Measurements from ENCODE around the gene MOB4. TPM values are rescaled to one million over a fixed set of nuclear protein-coding genes. Genes with fewer than 3 reads are reported as not detected.
"Not testable (repeated sequence)": the region's sequence is repeated elsewhere in the genome, so short reads cannot be mapped to it uniquely, and the experiment has no call there.

Gene MOB4
- total RNA-seq, 1 donor from 2014 or later, result 25.1 TPM

DNA sequence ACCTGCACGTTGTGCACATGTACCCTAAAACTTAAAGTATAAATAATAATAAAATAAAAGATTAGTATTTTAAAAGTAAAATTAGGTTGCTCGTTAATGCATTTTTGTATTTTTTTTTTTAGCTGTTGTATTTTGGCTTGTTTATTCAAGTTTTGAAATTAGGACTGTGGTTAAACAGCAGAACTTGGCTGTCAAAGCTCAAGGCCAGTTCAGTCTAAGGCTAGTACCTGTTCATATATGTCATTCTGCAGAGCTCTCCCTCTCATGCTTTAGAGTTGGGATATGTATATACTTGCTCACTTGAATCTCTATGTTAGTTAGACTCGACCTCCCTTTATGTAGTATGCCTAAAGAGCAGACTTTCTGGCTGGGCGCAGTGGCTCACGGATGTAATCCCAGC is 32.7 kb downstream of the MOB4 start:
- Histone ChIP-seq H3K36me3 (ENCODE audit: control insufficient read depth in 3 of 3, insufficient read depth in 3 of 3, low read length in 3 of 3) (peaks cover 13 to 28% (median 15%) of the 10 kb centered on the region in 3 donors), H3K9me3 (ENCODE audit: control insufficient read depth in 3 of 3, low read length in 3 of 3) (no peaks in the 10 kb centered on the region), H3K4me3 (ENCODE audit: low read length in 3 of 3) (no peak overlapping the region), H3K4me1 (ENCODE audit: control insufficient read depth in 3 of 3, insufficient read depth in 3 of 3, low read length in 3 of 3) (no peaks in the 10 kb centered on the region), H3K27me3 (ENCODE audit: control insufficient read depth in 3 of 3, insufficient read depth in 3 of 3, low read length in 3 of 3) (no peaks in the 10 kb centered on the region), H3K9ac (ENCODE audit: low read depth in 1 of 3, low read length in 3 of 3) (no peak overlapping the region), H3K27ac (ENCODE audit: low read depth, low read length) (no peak overlapping the region)

DNA sequence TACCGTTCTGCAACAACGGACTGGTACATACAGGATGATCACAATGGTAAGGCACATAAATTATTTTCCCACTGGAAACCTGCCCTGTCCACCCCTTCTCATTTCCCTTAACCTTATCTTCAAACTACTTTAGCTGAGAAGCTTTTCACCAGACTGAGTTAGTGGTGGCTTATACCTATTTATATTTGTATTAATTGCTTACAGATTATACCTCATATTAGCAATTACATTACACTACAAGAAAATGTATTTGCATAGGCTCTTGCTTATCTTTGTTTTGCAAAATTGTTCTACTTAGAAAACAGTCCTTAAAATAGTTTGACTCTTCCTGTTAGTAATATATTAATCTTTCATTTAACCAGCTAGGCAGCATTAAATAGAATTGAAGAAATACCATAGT is 35.4 kb downstream of the MOB4 start:
- H3K9ac ChIP-seq (ENCODE audit: low read depth in 1 of 3, low read length in 3 of 3); H3K27ac ChIP-seq (ENCODE audit: low read depth, low read length); H3K4me3 ChIP-seq (ENCODE audit: low read length in 3 of 3); H3K4me1 ChIP-seq (ENCODE audit: control insufficient read depth in 3 of 3, insufficient read depth in 3 of 3, low read length in 3 of 3); H3K27me3 ChIP-seq (ENCODE audit: control insufficient read depth in 3 of 3, insufficient read depth in 3 of 3, low read length in 3 of 3); H3K9me3 ChIP-seq (ENCODE audit: control insufficient read depth in 3 of 3, low read length in 3 of 3): not testable (repeated sequence)
- H3K36me3 ChIP-seq (ENCODE audit: control insufficient read depth in 3 of 3, insufficient read depth in 3 of 3, low read length in 3 of 3), result peaks cover 11 to 24% (median 14%) of the 10 kb centered on the region in 3 donors

DNA sequence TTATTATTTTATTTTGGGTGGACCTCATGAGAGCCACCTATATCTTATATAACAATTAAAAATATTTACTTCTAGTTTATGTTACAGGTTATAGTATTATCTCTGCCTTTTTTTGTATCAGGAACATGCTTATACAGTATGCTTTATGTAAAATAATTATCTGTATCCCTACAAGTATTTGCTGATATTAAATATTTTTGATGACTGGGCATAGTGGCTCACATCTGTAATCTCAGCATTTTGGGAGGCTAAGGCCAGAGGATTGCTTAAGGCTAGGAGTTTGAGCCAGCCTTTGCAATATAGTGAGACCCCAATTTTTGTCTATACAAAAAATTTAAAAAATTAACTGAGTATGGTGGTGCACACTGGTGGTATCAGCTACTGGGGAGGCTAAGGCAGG is 39.6 kb downstream of the MOB4 start:
- Histone ChIP-seq H3K9ac (ENCODE audit: low read depth in 1 of 3, low read length in 3 of 3) (no peak overlapping the region), H3K27me3 (ENCODE audit: control insufficient read depth in 3 of 3, insufficient read depth in 3 of 3, low read length in 3 of 3) (no peaks in the 10 kb centered on the region), H3K36me3 (ENCODE audit: control insufficient read depth in 3 of 3, insufficient read depth in 3 of 3, low read length in 3 of 3) (peaks cover 7 to 13% (median 11%) of the 10 kb centered on the region in 3 donors), H3K27ac (ENCODE audit: low read depth, low read length) (no peak overlapping the region), H3K9me3 (ENCODE audit: control insufficient read depth in 3 of 3, low read length in 3 of 3) (no peaks in the 10 kb centered on the region), H3K4me1 (ENCODE audit: control insufficient read depth in 3 of 3, insufficient read depth in 3 of 3, low read length in 3 of 3) (peaks cover 0 to 5% (median 0%) of the 10 kb centered on the region in 3 donors), H3K4me3 (ENCODE audit: low read length in 3 of 3) (no peak overlapping the region)

DNA sequence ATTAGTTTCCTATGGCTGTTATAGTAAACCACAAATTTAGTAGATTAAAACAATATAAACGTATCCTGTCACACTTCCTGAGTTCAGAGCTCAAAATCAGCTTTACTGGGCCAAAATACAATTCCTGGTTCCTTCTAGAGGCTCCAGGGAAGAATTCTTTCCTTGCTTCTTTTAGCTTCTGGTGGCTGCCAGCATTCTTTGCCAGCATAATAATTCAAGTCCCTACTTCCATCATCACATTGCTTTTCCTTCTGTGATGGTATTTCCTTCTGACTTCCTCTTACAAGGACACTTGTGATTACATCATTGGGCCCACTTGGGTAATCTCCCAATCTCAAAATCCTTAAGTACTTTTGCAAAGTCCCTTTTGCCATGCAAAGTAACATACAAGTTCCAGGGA is 40.6 kb downstream of the MOB4 start:
- Histone ChIP-seq H3K36me3 (ENCODE audit: control insufficient read depth in 3 of 3, insufficient read depth in 3 of 3, low read length in 3 of 3) (peaks cover 7 to 14% (median 11%) of the 10 kb centered on the region in 3 donors), H3K27ac (ENCODE audit: low read depth, low read length) (no peak overlapping the region), H3K4me3 (ENCODE audit: low read length in 3 of 3) (no peak overlapping the region), H3K4me1 (ENCODE audit: control insufficient read depth in 3 of 3, insufficient read depth in 3 of 3, low read length in 3 of 3) (peaks cover 0 to 5% (median 0%) of the 10 kb centered on the region in 3 donors), H3K9me3 (ENCODE audit: control insufficient read depth in 3 of 3, low read length in 3 of 3) (no peaks in the 10 kb centered on the region), H3K27me3 (ENCODE audit: control insufficient read depth in 3 of 3, insufficient read depth in 3 of 3, low read length in 3 of 3) (no peaks in the 10 kb centered on the region), H3K9ac (ENCODE audit: low read depth in 1 of 3, low read length in 3 of 3) (no peak overlapping the region)

DNA sequence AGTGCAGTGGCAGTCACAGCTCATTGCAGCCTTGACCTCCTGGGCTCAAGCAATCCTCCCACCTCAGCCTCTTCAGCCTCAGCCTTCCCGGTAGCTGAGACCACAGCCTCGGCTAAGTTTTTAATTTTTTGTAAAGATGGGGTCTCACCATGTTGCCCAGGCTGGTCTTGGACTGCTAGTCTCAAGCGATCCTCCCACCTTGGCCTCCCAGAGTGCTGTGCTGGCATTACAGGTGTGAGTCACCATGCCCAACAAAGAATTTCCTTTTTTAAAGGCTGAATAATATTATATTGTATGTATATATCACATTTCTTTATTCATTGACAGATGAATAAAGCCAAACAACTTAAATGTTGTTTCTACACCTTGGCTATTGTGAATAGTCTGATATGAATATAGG is 42.5 kb downstream of the MOB4 start:
- H3K27ac ChIP-seq (ENCODE audit: low read depth, low read length), result no peak overlapping the region
- no peaks in the 10 kb centered on the region for H3K9me3 ChIP-seq (ENCODE audit: control insufficient read depth in 3 of 3, low read length in 3 of 3)
- H3K36me3 ChIP-seq (ENCODE audit: control insufficient read depth in 3 of 3, insufficient read depth in 3 of 3, low read length in 3 of 3), result peaks cover 7 to 11% (median 7%) of the 10 kb centered on the region in 3 donors
- no peaks in the 10 kb centered on the region for H3K27me3 ChIP-seq (ENCODE audit: control insufficient read depth in 3 of 3, insufficient read depth in 3 of 3, low read length in 3 of 3)
- H3K9ac ChIP-seq (ENCODE audit: low read depth in 1 of 3, low read length in 3 of 3), result no peak overlapping the region
- peaks cover 0 to 5% (median 0%) of the 10 kb centered on the region in 3 donors for H3K4me1 ChIP-seq (ENCODE audit: control insufficient read depth in 3 of 3, insufficient read depth in 3 of 3, low read length in 3 of 3)
- no peak overlapping the region for H3K4me3 ChIP-seq (ENCODE audit: low read length in 3 of 3)

DNA sequence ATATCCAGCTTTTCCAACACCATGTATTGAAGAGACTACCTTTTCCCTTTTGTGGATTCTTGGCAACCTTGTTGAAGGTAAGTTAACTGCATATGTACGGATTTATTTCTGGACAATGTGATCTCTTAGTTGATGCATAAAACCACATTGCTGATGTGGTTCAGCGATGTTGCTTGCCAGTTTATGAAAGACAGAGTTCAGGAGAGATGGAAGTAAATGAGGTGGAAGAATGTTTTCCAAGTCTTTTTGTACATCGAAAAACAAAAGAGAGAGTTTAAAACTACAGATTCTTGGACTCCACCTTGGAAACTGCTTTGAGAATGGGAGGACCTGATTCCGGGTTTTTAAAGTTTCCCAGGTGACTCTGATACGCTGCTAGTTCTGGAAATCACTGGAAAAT is 43.8 kb downstream of the MOB4 start:
- Histone ChIP-seq H3K4me1 (ENCODE audit: control insufficient read depth in 3 of 3, insufficient read depth in 3 of 3, low read length in 3 of 3) (peaks cover 0 to 5% (median 0%) of the 10 kb centered on the region in 3 donors), H3K27me3 (ENCODE audit: control insufficient read depth in 3 of 3, insufficient read depth in 3 of 3, low read length in 3 of 3) (no peaks in the 10 kb centered on the region), H3K36me3 (ENCODE audit: control insufficient read depth in 3 of 3, insufficient read depth in 3 of 3, low read length in 3 of 3) (peaks cover 0 to 5% (median 4%) of the 10 kb centered on the region in 3 donors), H3K9ac (ENCODE audit: low read depth in 1 of 3, low read length in 3 of 3) (no peak overlapping the region), H3K9me3 (ENCODE audit: control insufficient read depth in 3 of 3, low read length in 3 of 3) (no peaks in the 10 kb centered on the region), H3K4me3 (ENCODE audit: low read length in 3 of 3) (no peak overlapping the region), H3K27ac (ENCODE audit: low read depth, low read length) (no peak overlapping the region)

DNA sequence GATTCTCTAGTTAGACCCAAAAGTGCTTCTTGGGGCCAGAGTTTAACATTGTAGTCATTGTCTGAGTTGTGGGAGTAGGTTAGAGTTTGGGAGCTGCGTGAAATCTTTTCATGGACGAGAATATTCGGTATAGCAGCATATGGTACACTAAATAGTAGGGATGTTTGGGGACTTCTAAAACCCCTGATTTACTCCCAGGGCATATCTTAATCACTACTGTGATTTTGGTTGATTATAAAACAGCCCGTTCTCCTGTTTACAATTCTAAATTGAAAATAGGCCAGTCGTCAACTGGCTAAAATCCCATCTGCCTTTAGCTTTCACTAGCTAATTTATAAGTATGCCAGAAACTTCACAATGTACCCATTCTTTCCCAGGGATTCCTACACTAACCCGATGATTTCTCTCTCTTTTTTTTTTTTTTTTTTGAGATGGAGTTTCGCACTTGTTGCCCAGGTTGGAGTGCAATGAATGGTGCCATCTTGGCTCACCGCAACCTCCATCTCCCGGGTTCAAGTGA is 44.3 kb downstream of the MOB4 start:
- Histone ChIP-seq H3K36me3 (ENCODE audit: control insufficient read depth in 3 of 3, insufficient read depth in 3 of 3, low read length in 3 of 3) (peaks cover 0 to 5% (median 4%) of the 10 kb centered on the region in 3 donors), H3K27ac (ENCODE audit: low read depth, low read length) (no peak overlapping the region), H3K27me3 (ENCODE audit: control insufficient read depth in 3 of 3, insufficient read depth in 3 of 3, low read length in 3 of 3) (no peaks in the 10 kb centered on the region), H3K9ac (ENCODE audit: low read depth in 1 of 3, low read length in 3 of 3) (no peak overlapping the region), H3K4me3 (ENCODE audit: low read length in 3 of 3) (no peak overlapping the region), H3K9me3 (ENCODE audit: control insufficient read depth in 3 of 3, low read length in 3 of 3) (no peaks in the 10 kb centered on the region), H3K4me1 (ENCODE audit: control insufficient read depth in 3 of 3, insufficient read depth in 3 of 3, low read length in 3 of 3) (peaks cover 0 to 5% (median 0%) of the 10 kb centered on the region in 3 donors)

DNA sequence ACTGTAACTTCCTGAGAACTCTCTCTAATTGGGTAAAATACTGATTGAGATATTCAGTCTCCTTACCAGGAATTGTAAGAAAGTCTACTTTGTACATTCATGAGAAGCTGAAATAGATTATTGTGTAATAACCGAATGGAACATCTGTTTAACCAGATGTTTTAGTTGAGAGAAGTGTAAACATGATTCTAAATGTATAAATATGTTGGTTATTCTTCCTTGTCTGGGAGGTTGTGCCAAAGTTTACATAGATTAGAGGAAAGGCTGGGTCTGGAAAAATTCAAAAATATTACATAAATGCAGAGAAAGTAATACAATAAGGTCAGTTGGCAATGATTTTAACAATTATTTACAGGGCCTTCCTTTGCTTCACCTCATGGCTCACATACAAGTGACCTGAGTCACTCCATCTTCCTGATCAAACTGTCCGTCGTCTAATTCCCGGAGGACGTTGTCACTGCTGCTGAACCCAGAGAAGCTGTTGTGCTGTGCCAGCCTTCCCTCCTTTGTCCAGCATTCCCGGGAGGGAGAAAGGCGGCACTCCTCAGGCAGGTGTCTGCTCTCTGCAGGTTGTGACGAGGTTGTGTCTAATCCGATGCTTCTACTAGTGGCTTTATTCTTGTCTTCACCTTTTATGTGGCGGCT is 55.9 kb downstream of the MOB4 start:
- Histone ChIP-seq H3K27me3 (ENCODE audit: control insufficient read depth in 3 of 3, insufficient read depth in 3 of 3, low read length in 3 of 3) (no peaks in the 10 kb centered on the region), H3K27ac (ENCODE audit: low read depth, low read length) (no peak overlapping the region), H3K4me3 (ENCODE audit: low read length in 3 of 3) (no peak overlapping the region), H3K9ac (ENCODE audit: low read depth in 1 of 3, low read length in 3 of 3) (no peak overlapping the region), H3K36me3 (ENCODE audit: control insufficient read depth in 3 of 3, insufficient read depth in 3 of 3, low read length in 3 of 3) (peaks cover 0 to 2% (median 0%) of the 10 kb centered on the region in 3 donors), H3K4me1 (ENCODE audit: control insufficient read depth in 3 of 3, insufficient read depth in 3 of 3, low read length in 3 of 3) (no peaks in the 10 kb centered on the region), H3K9me3 (ENCODE audit: control insufficient read depth in 3 of 3, low read length in 3 of 3) (peaks cover 0 to 3% (median 0%) of the 10 kb centered on the region in 3 donors)

DNA sequence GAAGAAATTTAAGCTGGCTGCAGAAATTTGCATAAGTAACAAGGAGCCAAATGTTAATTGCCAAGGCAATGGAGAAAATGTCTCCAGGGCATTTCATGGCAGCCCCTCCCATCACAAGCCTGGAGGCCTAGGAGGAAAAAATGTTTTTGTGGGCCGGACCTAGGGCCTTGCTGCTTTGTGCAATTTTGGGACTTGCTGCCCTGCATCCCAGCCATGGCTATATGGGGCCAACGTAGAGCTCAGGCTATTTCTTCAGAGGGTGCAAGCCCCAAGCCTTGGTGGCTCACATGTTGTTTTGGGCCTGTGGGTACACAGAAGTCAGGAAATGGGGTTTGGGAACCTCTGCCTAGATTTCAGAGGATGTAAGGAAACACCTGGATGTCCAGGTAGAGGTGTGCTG is 57.7 kb downstream of the MOB4 start:
- Histone ChIP-seq H3K9ac (ENCODE audit: low read depth in 1 of 3, low read length in 3 of 3) (no peak overlapping the region), H3K27me3 (ENCODE audit: control insufficient read depth in 3 of 3, insufficient read depth in 3 of 3, low read length in 3 of 3) (no peaks in the 10 kb centered on the region), H3K9me3 (ENCODE audit: control insufficient read depth in 3 of 3, low read length in 3 of 3) (peaks cover 0 to 3% (median 0%) of the 10 kb centered on the region in 3 donors), H3K4me1 (ENCODE audit: control insufficient read depth in 3 of 3, insufficient read depth in 3 of 3, low read length in 3 of 3) (no peaks in the 10 kb centered on the region), H3K27ac (ENCODE audit: low read depth, low read length) (no peak overlapping the region), H3K4me3 (ENCODE audit: low read length in 3 of 3) (no peak overlapping the region), H3K36me3 (ENCODE audit: control insufficient read depth in 3 of 3, insufficient read depth in 3 of 3, low read length in 3 of 3) (peaks cover 0 to 2% (median 0%) of the 10 kb centered on the region in 3 donors)

DNA sequence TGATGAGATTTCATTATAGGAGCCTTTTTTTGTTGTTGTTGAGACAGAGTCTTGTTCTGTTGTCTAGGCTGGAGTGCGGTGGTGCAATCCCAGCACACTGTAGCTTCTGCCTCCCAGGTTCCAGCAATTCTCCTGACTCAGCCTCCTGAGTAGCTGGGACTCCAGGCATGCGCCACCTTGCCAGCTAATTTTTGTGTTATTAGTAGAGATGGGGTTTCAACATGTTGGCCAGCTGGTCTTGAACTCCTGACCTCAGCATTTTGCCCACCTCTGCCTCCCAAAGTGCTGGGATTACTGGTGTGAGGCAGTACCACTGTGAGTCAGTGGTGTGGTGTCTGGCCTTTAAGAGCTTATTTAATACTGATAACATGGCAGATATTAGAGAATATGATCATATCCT is 60.1 kb downstream of the MOB4 start:
- no peak overlapping the region for H3K9ac ChIP-seq (ENCODE audit: low read depth in 1 of 3, low read length in 3 of 3)
- H3K36me3 ChIP-seq (ENCODE audit: control insufficient read depth in 3 of 3, insufficient read depth in 3 of 3, low read length in 3 of 3), result peaks cover 0 to 2% (median 0%) of the 10 kb centered on the region in 3 donors
- no peak overlapping the region for H3K4me3 ChIP-seq (ENCODE audit: low read length in 3 of 3)
- H3K9me3 ChIP-seq (ENCODE audit: control insufficient read depth in 3 of 3, low read length in 3 of 3), result peaks cover 0 to 3% (median 0%) of the 10 kb centered on the region in 3 donors
- no peak overlapping the region for H3K27ac ChIP-seq (ENCODE audit: low read depth, low read length)
- no peaks in the 10 kb centered on the region for H3K4me1 ChIP-seq (ENCODE audit: control insufficient read depth in 3 of 3, insufficient read depth in 3 of 3, low read length in 3 of 3)
- H3K27me3 ChIP-seq (ENCODE audit: control insufficient read depth in 3 of 3, insufficient read depth in 3 of 3, low read length in 3 of 3), result no peaks in the 10 kb centered on the region

Data from skeletal muscle tissue (tissue), 4 donors.